ENCODE results near the gene RPS24. TPM values are rescaled to one million over a fixed set of nuclear protein-coding genes. Genes with fewer than 3 reads are reported as not detected.
"Not testable (repeated sequence)": the region's sequence is repeated elsewhere in the genome, so short reads cannot be mapped to it uniquely, and the experiment has no call there.

The RPS24 gene
- total RNA-seq (1,000 to 10,000 TPM; 1,070 to 1,783 (median 1,384) TPM), total RNA-seq (594 to 1,066 (median 822) reads per million in 29 experiments)
- total RNA-seq (2013), result 4,275 TPM

- peak within 1 kb of the TSS; percentile 48 for H3K27ac ChIP-seq (ENCODE audit: low read length)
- Mint-ChIP-seq H3K36me3 (peaks cover 32% of the 10 kb centered on the region), H3K9me3 (no peaks in the 10 kb centered on the region), H3K27me3 (no peaks in the 10 kb centered on the region), H3K4me3 (peak within 1 kb of the TSS; percentile 86 to 91 (median 86)), H3K4me1 (peaks cover 49 to 60% (median 60%) of the 10 kb centered on the region in 3 donors), H3K27ac (peak within 1 kb of the TSS; percentile 73 to 88)
- DNase-seq (peak; percentile 88 to 98 (median 94)), ATAC-seq (replicated peaks in 1 of 4) (peak; percentile 87 to 93 (median 90))
- H3K4me1 ChIP-seq (ENCODE audit: control insufficient read depth in 1 of 2, extremely low read depth in 1 of 2, insufficient read depth in 2 of 2, low read length in 2 of 2), result peaks cover 28 to 44% of the 10 kb centered on the region in 2 experiments
- CTCF ChIA-PET, result interaction anchor here in 1 of 2 donors (0.5 to 1.4 kb wide), 3 partner anchors 14 to 1269 kb away, joined by 3 to 7 read pairs (median 4); no protein-coding TSS in a partner anchor
- H3K4me3 ChIP-seq (ENCODE audit: control insufficient read depth in 1 of 2, extremely low read depth in 1 of 2, low read length in 1 of 2), result peak within 1 kb of the TSS; percentile 91 to 95
- H3K27me3 ChIP-seq (replicated peaks in 1 of 2; ENCODE audit: control insufficient read depth in 2 of 2, extremely low read depth in 1 of 2, insufficient read depth in 2 of 2, low read length in 1 of 2), result no peaks in the 10 kb centered on the region
- no peaks in the 10 kb centered on the region for H3K9me3 ChIP-seq
- WGBS (ENCODE audit: insufficient coverage), result under 1% methylated on average over 41 of the region's 55 CpGs
- POLR2A ChIA-PET, result interaction anchor here (0.9 to 1.0 kb wide), 2 partner anchors 12 to 1253 kb away, joined by 3 read pairs; no protein-coding TSS in a partner anchor
- peaks cover 14 to 38% of the 10 kb centered on the region in 2 donors for H3K36me3 ChIP-seq (ENCODE audit: control insufficient read depth in 2 of 2, extremely low read depth in 1 of 2, insufficient read depth in 1 of 2, low read length in 1 of 2)
These were observed at the start of gene RPS24 for GRCh38 chr10:78033637-78034470. TSS of gene RPS24 (plus strand) at chr10:78033863. CDS start at chr10:78033902, 39 bp downstream.

DNA sequence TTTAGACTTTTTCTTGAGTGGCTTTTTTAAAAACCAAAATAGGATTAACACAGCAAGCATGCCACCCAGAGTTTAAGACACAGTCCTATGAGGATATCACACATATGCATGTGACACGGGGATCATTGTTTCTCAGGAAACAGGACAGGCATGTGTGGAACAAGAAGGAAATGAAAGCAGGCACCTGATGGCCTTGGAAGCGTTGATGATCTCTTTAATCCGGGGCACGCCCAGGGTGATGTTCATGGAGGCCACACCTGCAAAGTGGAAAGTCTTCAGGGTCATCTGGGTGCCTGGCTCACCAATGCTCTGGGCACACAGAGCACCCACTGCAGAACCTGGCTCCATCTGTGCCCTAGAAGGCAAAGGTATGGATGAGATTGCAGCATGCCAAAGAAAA is 48.7 kb upstream of the RPS24 start:
- no peaks in the 10 kb centered on the region for H3K27me3 ChIP-seq (replicated peaks in 1 of 2; ENCODE audit: control insufficient read depth in 2 of 2, extremely low read depth in 1 of 2, insufficient read depth in 2 of 2, low read length in 1 of 2)
- WGBS (ENCODE audit: insufficient coverage), result 93% methylated on average over 4 of the region's 4 CpGs
- no peak for DNase-seq
- no peak for ATAC-seq (replicated peaks in 1 of 4)
- no peak overlapping the region for H3K27ac ChIP-seq (ENCODE audit: low read length)
- CTCF ChIA-PET, result no interaction called here
- Mint-ChIP-seq H3K9me3 (no peaks in the 10 kb centered on the region), H3K27ac (no peak overlapping the region), H3K27me3 (no peaks in the 10 kb centered on the region), H3K36me3 (peaks cover 68% of the 10 kb centered on the region), H3K4me3 (no peak overlapping the region), H3K4me1 (no peaks in the 10 kb centered on the region)
- H3K9me3 ChIP-seq, result no peaks in the 10 kb centered on the region
- H3K36me3 ChIP-seq (ENCODE audit: control insufficient read depth in 2 of 2, extremely low read depth in 1 of 2, insufficient read depth in 1 of 2, low read length in 1 of 2), result peaks cover 33 to 93% of the 10 kb centered on the region in 2 donors
- POLR2A ChIA-PET, result no interaction called here
- no peaks in the 10 kb centered on the region for H3K4me1 ChIP-seq (ENCODE audit: control insufficient read depth in 1 of 2, extremely low read depth in 1 of 2, insufficient read depth in 2 of 2, low read length in 2 of 2)
- H3K4me3 ChIP-seq (ENCODE audit: control insufficient read depth in 1 of 2, extremely low read depth in 1 of 2, low read length in 1 of 2), result no peak overlapping the region

- Mint-ChIP-seq H3K4me3 (no peak overlapping the region), H3K4me1 (no peaks in the 10 kb centered on the region), H3K9me3 (no peaks in the 10 kb centered on the region), H3K27me3 (no peaks in the 10 kb centered on the region), H3K27ac (no peak overlapping the region), H3K36me3 (peaks cover 65% of the 10 kb centered on the region)
- no peak for ATAC-seq (replicated peaks in 1 of 4)
- Histone ChIP-seq H3K9me3 (no peaks in the 10 kb centered on the region), H3K4me3 (ENCODE audit: control insufficient read depth in 1 of 2, extremely low read depth in 1 of 2, low read length in 1 of 2) (no peak overlapping the region), H3K27ac (ENCODE audit: low read length) (no peak overlapping the region), H3K36me3 (ENCODE audit: control insufficient read depth in 2 of 2, extremely low read depth in 1 of 2, insufficient read depth in 1 of 2, low read length in 1 of 2) (peaks cover 18 to 92% of the 10 kb centered on the region in 2 donors), H3K27me3 (replicated peaks in 1 of 2; ENCODE audit: control insufficient read depth in 2 of 2, extremely low read depth in 1 of 2, insufficient read depth in 2 of 2, low read length in 1 of 2) (no peaks in the 10 kb centered on the region), H3K4me1 (ENCODE audit: control insufficient read depth in 1 of 2, extremely low read depth in 1 of 2, insufficient read depth in 2 of 2, low read length in 2 of 2) (no peaks in the 10 kb centered on the region)
- ChIA-PET CTCF (interaction anchor here in 1 of 2 donors (0.9 kb wide), 1 partner anchor 26 kb away, joined by 3 read pairs; no protein-coding TSS in a partner anchor), POLR2A (interaction anchor here in 1 of 2 donors (0.7 kb wide), 1 partner anchor 126 kb away, joined by 4 read pairs; no protein-coding TSS in a partner anchor)
- WGBS (ENCODE audit: insufficient coverage), result 91% methylated on average over 3 of the region's 7 CpGs
- DNase-seq, result no peak
These were observed 45.9 kb upstream of the RPS24 start for GRCh38 chr10:77987671-77988255.

- H3K36me3 Mint-ChIP-seq, result peaks cover 65% of the 10 kb centered on the region
- H3K4me1 Mint-ChIP-seq, result no peaks in the 10 kb centered on the region
These were observed 44.5 kb upstream of the RPS24 start for GRCh38 chr10:77989081-77989724.

GRCh38 chr10:77993620-77994019 is 40.0 kb upstream of the RPS24 start:
- no peak for ATAC-seq (replicated peaks in 1 of 4)
- CTCF ChIA-PET, result no interaction called here
- Histone ChIP-seq H3K9me3 (no peaks in the 10 kb centered on the region), H3K27ac (ENCODE audit: low read length) (no peak overlapping the region), H3K36me3 (ENCODE audit: control insufficient read depth in 2 of 2, extremely low read depth in 1 of 2, insufficient read depth in 1 of 2, low read length in 1 of 2) (peaks cover 10 to 53% of the 10 kb centered on the region in 2 donors), H3K27me3 (replicated peaks in 1 of 2; ENCODE audit: control insufficient read depth in 2 of 2, extremely low read depth in 1 of 2, insufficient read depth in 2 of 2, low read length in 1 of 2) (no peaks in the 10 kb centered on the region), H3K4me3 (ENCODE audit: control insufficient read depth in 1 of 2, extremely low read depth in 1 of 2, low read length in 1 of 2) (no peak overlapping the region), H3K4me1 (ENCODE audit: control insufficient read depth in 1 of 2, extremely low read depth in 1 of 2, insufficient read depth in 2 of 2, low read length in 2 of 2) (no peaks in the 10 kb centered on the region)
- 100% methylated on average over 1 of the region's 3 CpGs for WGBS (ENCODE audit: insufficient coverage)
- DNase-seq, result no peak
- POLR2A ChIA-PET, result no interaction called here
- H3K27me3 Mint-ChIP-seq, result no peaks in the 10 kb centered on the region
- H3K36me3 Mint-ChIP-seq, result peaks cover 66% of the 10 kb centered on the region
- H3K4me1 Mint-ChIP-seq, result peaks cover 0 to 5% (median 4%) of the 10 kb centered on the region in 3 donors
- H3K27ac Mint-ChIP-seq, result no peak overlapping the region
- no peaks in the 10 kb centered on the region for H3K9me3 Mint-ChIP-seq
- no peak overlapping the region for H3K4me3 Mint-ChIP-seq

More at GRCh38 chr10:77989081-77989724, 44.5 kb upstream of the RPS24 start:
- H3K27me3 Mint-ChIP-seq, result no peaks in the 10 kb centered on the region
- H3K27ac Mint-ChIP-seq, result no peak overlapping the region
- WGBS (ENCODE audit: insufficient coverage), result 88% methylated on average over 10 of the region's 11 CpGs
- ChIA-PET CTCF (no interaction called here), POLR2A (interaction anchor here in 1 of 2 donors (0.7 to 1.3 kb wide), 2 partner anchors 16 to 29 kb away, joined by 3 read pairs; no protein-coding TSS in a partner anchor)
- no peak overlapping the region for H3K4me3 ChIP-seq (ENCODE audit: control insufficient read depth in 1 of 2, extremely low read depth in 1 of 2, low read length in 1 of 2)
- H3K4me1 ChIP-seq (ENCODE audit: control insufficient read depth in 1 of 2, extremely low read depth in 1 of 2, insufficient read depth in 2 of 2, low read length in 2 of 2), result no peaks in the 10 kb centered on the region
- H3K4me3 Mint-ChIP-seq, result no peak overlapping the region
- H3K9me3 Mint-ChIP-seq, result no peaks in the 10 kb centered on the region
- ATAC-seq (replicated peaks in 1 of 4) (no peak), DNase-seq (no peak)
- H3K27me3 ChIP-seq (replicated peaks in 1 of 2; ENCODE audit: control insufficient read depth in 2 of 2, extremely low read depth in 1 of 2, insufficient read depth in 2 of 2, low read length in 1 of 2), result no peaks in the 10 kb centered on the region
- H3K36me3 ChIP-seq (ENCODE audit: control insufficient read depth in 2 of 2, extremely low read depth in 1 of 2, insufficient read depth in 1 of 2, low read length in 1 of 2), result peaks cover 18 to 92% of the 10 kb centered on the region in 2 donors
- no peak overlapping the region for H3K27ac ChIP-seq (ENCODE audit: low read length)
- H3K9me3 ChIP-seq, result no peaks in the 10 kb centered on the region

DNA sequence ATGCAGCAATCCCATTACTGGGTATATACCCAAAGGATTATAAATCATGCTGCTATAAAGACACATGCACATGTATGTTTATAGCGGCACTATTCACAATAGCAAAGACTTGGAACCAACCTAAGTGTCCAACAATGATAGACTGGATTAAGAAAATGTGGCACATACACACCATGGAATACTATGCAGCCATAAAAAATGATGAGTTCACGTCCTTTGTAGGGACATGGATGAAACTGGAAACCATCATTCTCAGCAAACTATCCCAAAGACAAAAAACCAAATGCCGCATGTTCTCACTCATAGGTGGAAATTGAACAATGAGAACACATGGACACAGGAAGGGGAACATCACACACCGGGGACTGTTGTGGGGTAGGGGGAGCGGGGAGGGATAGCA is 34.9 kb upstream of the RPS24 start:
- H3K27me3 ChIP-seq (replicated peaks in 1 of 2; ENCODE audit: control insufficient read depth in 2 of 2, extremely low read depth in 1 of 2, insufficient read depth in 2 of 2, low read length in 1 of 2); ATAC-seq (replicated peaks in 1 of 4); POLR2A ChIA-PET; H3K4me3 Mint-ChIP-seq; DNase-seq; H3K27me3 Mint-ChIP-seq; H3K4me3 ChIP-seq (ENCODE audit: control insufficient read depth in 1 of 2, extremely low read depth in 1 of 2, low read length in 1 of 2); H3K4me1 ChIP-seq (ENCODE audit: control insufficient read depth in 1 of 2, extremely low read depth in 1 of 2, insufficient read depth in 2 of 2, low read length in 2 of 2); H3K9me3 ChIP-seq; H3K27ac Mint-ChIP-seq; H3K27ac ChIP-seq (ENCODE audit: low read length); H3K9me3 Mint-ChIP-seq: not testable (repeated sequence)
- Mint-ChIP-seq H3K36me3 (peaks cover 78% of the 10 kb centered on the region), H3K4me1 (peaks cover 0 to 10% (median 4%) of the 10 kb centered on the region in 3 donors)
- CTCF ChIA-PET, result interaction anchor here in 1 of 2 donors (0.6 kb wide), 1 partner anchor 303 kb away, joined by 3 read pairs; no protein-coding TSS in a partner anchor
- no CpG with 5 or more reads among the region's 5 CpGs for WGBS (ENCODE audit: insufficient coverage)
- peaks cover 21 to 54% of the 10 kb centered on the region in 2 donors for H3K36me3 ChIP-seq (ENCODE audit: control insufficient read depth in 2 of 2, extremely low read depth in 1 of 2, insufficient read depth in 1 of 2, low read length in 1 of 2)
